PC-9 (cell line): ENCODE data around the gene STAP2.

ENCODE experiments used
- CTCF ChIP-seq: fragments of 200-600 bp; sonication (generic); conservative IDR thresholded peaks from 2 replicates; pipeline ENCODE4 v1.6.1; 2017; ENCODE audit warnings: mixed run types, antibody characterized with exemption, mild to moderate bottlenecking, moderate library complexity
- EZH2 ChIP-seq: fragments of 200-600 bp; sonication (generic); IDR thresholded peaks from 2 replicates; pipeline ENCODE4 v1.8.0; 2017; ENCODE audit warnings: antibody characterized with exemption, low read depth

DNA sequence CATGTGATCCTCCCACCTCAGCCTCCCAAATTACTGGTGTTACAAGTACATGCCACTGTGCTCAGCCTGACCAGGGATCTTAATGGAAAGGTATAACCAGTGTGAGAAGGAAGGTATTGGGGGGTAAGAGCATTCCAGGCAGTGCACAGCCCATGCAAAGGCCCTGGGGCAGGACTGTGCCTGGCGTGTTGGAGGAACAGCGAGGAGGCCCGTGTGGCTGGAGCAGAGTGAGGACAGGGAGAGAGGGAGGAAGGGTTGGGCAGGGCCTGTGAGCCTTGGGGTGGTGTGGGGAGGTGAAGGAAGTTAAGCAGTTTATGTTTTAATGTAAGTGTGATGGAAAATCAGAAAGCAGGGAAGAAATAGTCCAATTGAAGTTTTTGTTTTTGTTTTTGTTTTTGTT, 38.0 kb downstream of the STAP2 start:
- TF ChIP-seq CTCF, result no peak
- TF ChIP-seq EZH2, result no peak
